HepG2 (cell line): ENCODE results near the gene KRTAP9-2.
"Not testable (repeated sequence)": the region's sequence is repeated elsewhere in the genome, so short reads cannot be mapped to it uniquely, and the experiment has no call there.

Experiments
- ESRRA ChIP-seq: sonication (generic); formaldehyde crosslinking; IDR thresholded peaks from 2 replicates; pipeline ENCODE4 v1.5.1; 2020; ENCODE audit warnings: mild to moderate bottlenecking, low read depth, missing genetic modification reagents
- KDM1A ChIP-seq: IDR thresholded peaks from 2 replicates; pipeline ENCODE4 v1.6.1; 2016; ENCODE audit warnings: missing compliant biosample characterization
- MXD4 ChIP-seq: IDR thresholded peaks from 2 replicates; pipeline ENCODE4 v1.6.1; 2016; ENCODE audit warnings: mild to moderate bottlenecking, missing biosample characterization, missing genetic modification reagents
- NR2F1 ChIP-seq, 2 experiments: fragments of 450-650 bp in 1 of 2; formaldehyde crosslinking in 1 of 2; IDR thresholded peaks; 2 replicates each; pipeline versions ENCODE4 v1.5.0 to v1.6.1; 2016 to 2020; ENCODE audit warnings: mild to moderate bottlenecking in 1 of 2, missing compliant biosample characterization in 1 of 2, missing genetic modification reagents in 1 of 2, moderate library complexity in 1 of 2
- SIN3A ChIP-seq: IDR thresholded peaks from 2 replicates; pipeline ENCODE4 v1.6.1; 2011; ENCODE audit warnings: low read depth, mild to moderate bottlenecking, control low read depth, low read length, borderline replicate concordance
- SP1 ChIP-seq, 2 experiments: fragments of 450-650 bp in 1 of 2; sonication (generic) in 1 of 2; formaldehyde crosslinking in 1 of 2; IDR thresholded peaks; 2 replicates each; pipeline versions ENCODE4 v1.4.0 to v1.6.1; 2016 to 2020; ENCODE audit warnings: missing genetic modification reagents in 1 of 2
- ZNF24 ChIP-seq: fragments of 450-650 bp; IDR thresholded peaks from 2 replicates; pipeline ENCODE4 v1.6.1; 2017; ENCODE audit warnings: antibody characterized with exemption, mild to moderate bottlenecking
- ZSCAN29 ChIP-seq: sonication (generic); formaldehyde crosslinking; conservative IDR thresholded peaks from 2 replicates; pipeline ENCODE4 v1.4.0; 2020; ENCODE audit warnings: mild to moderate bottlenecking, missing genetic modification reagents
- TF ChIP-seq, protein P1 (sequence below): sonication (generic); formaldehyde crosslinking; IDR thresholded peaks from 2 replicates; pipeline ENCODE4 v1.5.0; 2020; ENCODE audit warnings: mild to moderate bottlenecking, missing genetic modification reagents, moderate library complexity
- TF ChIP-seq, protein P2 (sequence below): sonication (generic); formaldehyde crosslinking; IDR thresholded peaks from 2 replicates; pipeline ENCODE4 v1.4.0; 2020; ENCODE audit warnings: missing genetic modification reagents
- TF ChIP-seq, protein P3 (sequence below), 2 experiments: sonication (generic) in 1 of 2; formaldehyde crosslinking in 1 of 2; IDR thresholded peaks; 2 replicates each; pipeline versions ENCODE4 v1.5.1 to v1.6.1; 2011 to 2020; ENCODE audit warnings: borderline replicate concordance in 1 of 2, low read depth in 1 of 2, low read length in 1 of 2, mild to moderate bottlenecking in 1 of 2, missing genetic modification reagents in 1 of 2, moderate library complexity in 1 of 2
- TF ChIP-seq, protein P4 (sequence below): sonication (generic); formaldehyde crosslinking; IDR thresholded peaks from 2 replicates; pipeline ENCODE4 v1.4.0; 2020; ENCODE audit warnings: missing genetic modification reagents
- TF ChIP-seq, protein P5 (sequence below): IDR thresholded peaks from 2 replicates; pipeline ENCODE4 v1.6.1; 2016

DNA sequence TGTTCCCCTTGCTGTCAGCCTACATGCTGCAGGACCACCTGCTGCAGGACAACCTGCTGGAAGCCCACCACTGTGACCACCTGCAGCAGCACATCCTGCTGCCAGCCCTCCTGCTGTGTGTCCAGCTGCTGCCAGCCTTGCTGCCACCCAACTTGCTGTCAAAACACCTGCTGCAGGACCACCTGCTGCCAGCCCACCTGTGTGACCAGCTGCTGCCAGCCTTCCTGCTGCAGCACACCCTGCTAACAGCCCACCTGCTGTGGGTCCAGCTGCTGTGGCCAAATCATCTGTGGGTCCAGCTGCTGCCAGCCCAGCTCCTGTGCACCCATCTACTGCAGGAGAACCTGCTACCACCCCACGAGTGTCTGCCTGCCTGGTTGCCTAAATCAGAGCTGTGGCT lies 44.9 kb downstream of the KRTAP9-2 start:
- TF ChIP-seq, protein P1, sequence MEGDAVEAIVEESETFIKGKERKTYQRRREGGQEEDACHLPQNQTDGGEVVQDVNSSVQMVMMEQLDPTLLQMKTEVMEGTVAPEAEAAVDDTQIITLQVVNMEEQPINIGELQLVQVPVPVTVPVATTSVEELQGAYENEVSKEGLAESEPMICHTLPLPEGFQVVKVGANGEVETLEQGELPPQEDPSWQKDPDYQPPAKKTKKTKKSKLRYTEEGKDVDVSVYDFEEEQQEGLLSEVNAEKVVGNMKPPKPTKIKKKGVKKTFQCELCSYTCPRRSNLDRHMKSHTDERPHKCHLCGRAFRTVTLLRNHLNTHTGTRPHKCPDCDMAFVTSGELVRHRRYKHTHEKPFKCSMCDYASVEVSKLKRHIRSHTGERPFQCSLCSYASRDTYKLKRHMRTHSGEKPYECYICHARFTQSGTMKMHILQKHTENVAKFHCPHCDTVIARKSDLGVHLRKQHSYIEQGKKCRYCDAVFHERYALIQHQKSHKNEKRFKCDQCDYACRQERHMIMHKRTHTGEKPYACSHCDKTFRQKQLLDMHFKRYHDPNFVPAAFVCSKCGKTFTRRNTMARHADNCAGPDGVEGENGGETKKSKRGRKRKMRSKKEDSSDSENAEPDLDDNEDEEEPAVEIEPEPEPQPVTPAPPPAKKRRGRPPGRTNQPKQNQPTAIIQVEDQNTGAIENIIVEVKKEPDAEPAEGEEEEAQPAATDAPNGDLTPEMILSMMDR (CRISPR knock-in tag): not testable (repeated sequence)
- TF ChIP-seq, protein P2, sequence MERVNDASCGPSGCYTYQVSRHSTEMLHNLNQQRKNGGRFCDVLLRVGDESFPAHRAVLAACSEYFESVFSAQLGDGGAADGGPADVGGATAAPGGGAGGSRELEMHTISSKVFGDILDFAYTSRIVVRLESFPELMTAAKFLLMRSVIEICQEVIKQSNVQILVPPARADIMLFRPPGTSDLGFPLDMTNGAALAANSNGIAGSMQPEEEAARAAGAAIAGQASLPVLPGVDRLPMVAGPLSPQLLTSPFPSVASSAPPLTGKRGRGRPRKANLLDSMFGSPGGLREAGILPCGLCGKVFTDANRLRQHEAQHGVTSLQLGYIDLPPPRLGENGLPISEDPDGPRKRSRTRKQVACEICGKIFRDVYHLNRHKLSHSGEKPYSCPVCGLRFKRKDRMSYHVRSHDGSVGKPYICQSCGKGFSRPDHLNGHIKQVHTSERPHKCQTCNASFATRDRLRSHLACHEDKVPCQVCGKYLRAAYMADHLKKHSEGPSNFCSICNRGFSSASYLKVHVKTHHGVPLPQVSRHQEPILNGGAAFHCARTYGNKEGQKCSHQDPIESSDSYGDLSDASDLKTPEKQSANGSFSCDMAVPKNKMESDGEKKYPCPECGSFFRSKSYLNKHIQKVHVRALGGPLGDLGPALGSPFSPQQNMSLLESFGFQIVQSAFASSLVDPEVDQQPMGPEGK (CRISPR knock-in tag): not testable (repeated sequence)
- not testable (repeated sequence) for TF ChIP-seq ZNF24; ESRRA (CRISPR knock-in tag); KDM1A (CRISPR knock-in tag); NR2F1 (CRISPR knock-in tag; IDR thresholded peaks at IDR 0.05); ZSCAN29 (CRISPR knock-in tag); SP1 (IDR thresholded peaks at IDR 0.05); SP1 (CRISPR knock-in tag; IDR thresholded peaks at IDR 0.05); MXD4; SIN3A
- TF ChIP-seq, protein P3, sequence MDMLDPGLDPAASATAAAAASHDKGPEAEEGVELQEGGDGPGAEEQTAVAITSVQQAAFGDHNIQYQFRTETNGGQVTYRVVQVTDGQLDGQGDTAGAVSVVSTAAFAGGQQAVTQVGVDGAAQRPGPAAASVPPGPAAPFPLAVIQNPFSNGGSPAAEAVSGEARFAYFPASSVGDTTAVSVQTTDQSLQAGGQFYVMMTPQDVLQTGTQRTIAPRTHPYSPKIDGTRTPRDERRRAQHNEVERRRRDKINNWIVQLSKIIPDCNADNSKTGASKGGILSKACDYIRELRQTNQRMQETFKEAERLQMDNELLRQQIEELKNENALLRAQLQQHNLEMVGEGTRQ (IDR thresholded peaks at IDR 0.05; ENCODE audit: low read depth, low read length): not testable (repeated sequence)
- TF ChIP-seq, protein P3 (CRISPR knock-in tag; IDR thresholded peaks at IDR 0.05; ENCODE audit: borderline replicate concordance): not testable (repeated sequence)
- TF ChIP-seq, protein P4, sequence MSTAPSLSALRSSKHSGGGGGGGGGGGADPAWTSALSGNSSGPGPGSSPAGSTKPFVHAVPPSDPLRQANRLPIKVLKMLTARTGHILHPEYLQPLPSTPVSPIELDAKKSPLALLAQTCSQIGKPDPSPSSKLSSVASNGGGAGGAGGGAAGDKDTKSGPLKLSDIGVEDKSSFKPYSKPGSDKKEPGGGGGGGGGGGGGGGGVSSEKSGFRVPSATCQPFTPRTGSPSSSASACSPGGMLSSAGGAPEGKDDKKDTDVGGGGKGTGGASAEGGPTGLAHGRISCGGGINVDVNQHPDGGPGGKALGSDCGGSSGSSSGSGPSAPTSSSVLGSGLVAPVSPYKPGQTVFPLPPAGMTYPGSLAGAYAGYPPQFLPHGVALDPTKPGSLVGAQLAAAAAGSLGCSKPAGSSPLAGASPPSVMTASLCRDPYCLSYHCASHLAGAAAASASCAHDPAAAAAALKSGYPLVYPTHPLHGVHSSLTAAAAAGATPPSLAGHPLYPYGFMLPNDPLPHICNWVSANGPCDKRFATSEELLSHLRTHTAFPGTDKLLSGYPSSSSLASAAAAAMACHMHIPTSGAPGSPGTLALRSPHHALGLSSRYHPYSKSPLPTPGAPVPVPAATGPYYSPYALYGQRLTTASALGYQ (CRISPR knock-in tag): not testable (repeated sequence)
- TF ChIP-seq, protein P5, sequence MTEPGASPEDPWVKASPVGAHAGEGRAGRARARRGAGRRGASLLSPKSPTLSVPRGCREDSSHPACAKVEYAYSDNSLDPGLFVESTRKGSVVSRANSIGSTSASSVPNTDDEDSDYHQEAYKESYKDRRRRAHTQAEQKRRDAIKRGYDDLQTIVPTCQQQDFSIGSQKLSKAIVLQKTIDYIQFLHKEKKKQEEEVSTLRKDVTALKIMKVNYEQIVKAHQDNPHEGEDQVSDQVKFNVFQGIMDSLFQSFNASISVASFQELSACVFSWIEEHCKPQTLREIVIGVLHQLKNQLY (CRISPR knock-in tag): not testable (repeated sequence)
